ENCODE results near the gene GPHN. TPM values are rescaled to one million over a fixed set of nuclear protein-coding genes. Genes with fewer than 3 reads are reported as not detected.

Gene GPHN
- total RNA-seq = 17.4 and 20.3 TPM in 2 replicates

GRCh38 chr14:66507722-66508546 is at the start of gene GPHN:
Gene GPHN, plus strand, starts transcription at chr14:66508147.
- intact Hi-C loops (cut with micrococcal nuclease) = loop anchor here (1.0 to 10.0 kb wide), 4 partner anchors 13 to 1405 kb away; partner anchors contain the start of genes MAX and PALS1

GRCh38 chr14:66459603-66460002 is 48.3 kb upstream of the GPHN start:
- intact Hi-C loops (cut with micrococcal nuclease) = no loop called here

GRCh38 chr14:66464261-66464660 is 43.7 kb upstream of the GPHN start:
- intact Hi-C loops (cut with micrococcal nuclease) = no loop called here

DNA sequence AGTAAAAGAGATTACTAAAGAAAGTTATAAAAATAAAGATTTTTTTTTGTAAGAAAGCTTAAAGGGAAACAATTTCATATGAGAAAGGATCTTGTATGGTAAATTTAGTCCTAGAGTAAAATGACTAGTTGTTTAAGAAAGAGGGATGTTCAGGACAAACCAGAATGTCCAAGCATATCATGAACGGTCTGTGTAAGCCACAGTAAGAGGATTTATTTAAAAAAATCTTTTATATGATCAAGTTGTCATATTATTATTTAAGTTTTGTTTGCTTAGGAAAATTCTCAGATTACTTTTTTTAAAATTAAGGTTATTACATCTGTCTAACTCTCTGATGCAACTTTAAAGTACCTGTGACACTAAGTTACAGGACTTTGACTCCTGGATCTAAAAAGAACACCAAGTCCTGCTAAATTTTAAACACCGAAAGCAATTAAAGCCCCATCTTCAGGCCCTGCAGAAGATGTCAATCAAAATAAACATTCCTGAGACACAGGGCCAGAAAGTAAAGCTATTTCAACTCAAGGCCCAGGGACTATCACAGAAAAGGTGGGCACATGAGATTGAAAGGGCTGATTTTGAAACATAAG is 39.1 kb upstream of the GPHN start:
- intact Hi-C loops (cut with micrococcal nuclease) = no loop called here

DNA sequence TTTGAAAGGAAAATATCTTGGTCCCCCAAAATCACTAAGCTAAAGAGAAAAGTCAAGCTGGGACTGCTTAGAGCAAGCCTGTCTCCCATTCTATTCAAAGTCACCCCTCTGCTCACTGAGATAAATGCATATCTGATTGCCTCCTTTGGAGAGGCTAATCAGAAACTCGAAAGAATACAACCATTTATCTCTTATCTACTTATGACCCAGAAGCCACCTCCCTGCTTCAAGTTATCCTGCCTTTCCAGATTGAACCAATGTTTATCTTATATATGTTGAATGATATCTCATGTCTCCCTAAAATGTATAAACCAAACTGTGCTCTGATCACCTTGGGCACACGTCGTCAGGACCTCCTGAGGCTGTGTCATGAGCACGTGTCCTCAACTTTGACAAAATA is 36.4 kb upstream of the GPHN start:
- intact Hi-C loops (cut with micrococcal nuclease) = no loop called here

GRCh38 chr14:66472251-66472650 is 35.7 kb upstream of the GPHN start:
- intact Hi-C loops (cut with micrococcal nuclease) = no loop called here

- intact Hi-C loops (cut with micrococcal nuclease) = no loop called here
Observed at GRCh38 chr14:66473223-66473622, 34.7 kb upstream of the GPHN start.

- intact Hi-C loops (cut with micrococcal nuclease) = no loop called here
Observed at GRCh38 chr14:66476964-66477363, 31.0 kb upstream of the GPHN start.

- intact Hi-C loops (cut with micrococcal nuclease) = no loop called here
Observed at GRCh38 chr14:66477567-66477966, 30.4 kb upstream of the GPHN start.

- intact Hi-C loops (cut with micrococcal nuclease) = no loop called here
Observed at GRCh38 chr14:66482873-66483272, 25.1 kb upstream of the GPHN start.

- intact Hi-C loops (cut with micrococcal nuclease) = no loop called here
Observed at GRCh38 chr14:66483322-66483721, 24.6 kb upstream of the GPHN start.

- intact Hi-C loops (cut with micrococcal nuclease) = no loop called here
Observed at GRCh38 chr14:66485029-66485428, 22.9 kb upstream of the GPHN start.

- intact Hi-C loops (cut with micrococcal nuclease) = no loop called here
Observed at GRCh38 chr14:66485910-66486421, 22.0 kb upstream of the GPHN start, which contains the start of gene CCDC196. Gene CCDC196, plus strand, starts transcription at chr14:66486371. Its CDS starts 132 bp downstream, at chr14:66486503.

DNA sequence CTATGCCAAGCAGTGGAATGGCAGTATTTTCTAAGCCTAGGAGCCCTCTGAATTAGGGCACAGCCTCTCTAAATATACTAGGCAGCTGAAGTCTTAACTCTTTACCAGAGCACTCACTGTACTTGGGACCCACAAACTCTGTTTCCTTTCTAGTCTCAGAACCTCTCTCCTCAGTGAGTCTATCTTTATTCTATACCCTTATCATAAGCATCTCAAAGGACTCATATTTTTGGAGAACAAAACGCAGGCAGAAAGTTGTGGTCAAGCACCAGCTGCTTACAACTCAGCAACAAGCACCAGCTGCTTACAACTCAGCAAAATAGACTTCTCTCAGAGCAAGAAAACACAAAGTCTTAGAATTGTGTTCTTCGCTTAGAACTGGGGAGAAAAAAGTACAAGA is 20.8 kb upstream of the GPHN start:
- intact Hi-C loops (cut with micrococcal nuclease) = no loop called here

GRCh38 chr14:66490143-66491111 is 17.5 kb upstream of the GPHN start:
- intact Hi-C loops (cut with micrococcal nuclease) = no loop called here

GRCh38 chr14:66493750-66494149 is 14.2 kb upstream of the GPHN start:
- intact Hi-C loops (cut with micrococcal nuclease) = no loop called here

GRCh38 chr14:66495218-66496098 is 12.5 kb upstream of the GPHN start:
- intact Hi-C loops (cut with micrococcal nuclease) = loop anchor here (1.0 to 5.0 kb wide), 3 partner anchors 13 to 642 kb away; partner anchors contain the start of gene GPHN

GRCh38 chr14:66496188-66496807 is 11.6 kb upstream of the GPHN start:
- intact Hi-C loops (cut with micrococcal nuclease) = loop anchor here (5.0 kb wide), 2 partner anchors 166 to 641 kb away; no protein-coding TSS in a partner anchor

DNA sequence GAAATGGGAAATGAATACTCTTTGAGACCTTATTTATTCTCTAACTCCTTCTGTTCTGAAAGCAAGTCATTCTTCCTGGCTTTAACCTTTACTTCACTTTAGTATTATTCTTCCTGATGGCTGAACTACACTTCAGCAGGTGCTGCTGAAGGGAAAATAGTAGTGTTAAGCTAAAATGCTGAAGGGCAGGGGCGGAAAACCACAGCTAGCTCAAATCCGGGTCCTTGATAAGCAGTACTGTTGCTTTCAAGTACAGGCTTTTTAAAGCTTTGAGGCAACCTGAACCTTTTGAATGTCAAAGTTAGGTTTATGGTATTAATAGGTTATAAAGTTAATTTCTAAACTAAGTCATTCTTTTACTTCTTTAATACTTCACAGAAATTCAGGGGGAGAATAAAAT is 11.0 kb upstream of the GPHN start:
- intact Hi-C loops (cut with micrococcal nuclease) = loop anchor here (5.0 kb wide), 2 partner anchors 165 to 640 kb away; no protein-coding TSS in a partner anchor

DNA sequence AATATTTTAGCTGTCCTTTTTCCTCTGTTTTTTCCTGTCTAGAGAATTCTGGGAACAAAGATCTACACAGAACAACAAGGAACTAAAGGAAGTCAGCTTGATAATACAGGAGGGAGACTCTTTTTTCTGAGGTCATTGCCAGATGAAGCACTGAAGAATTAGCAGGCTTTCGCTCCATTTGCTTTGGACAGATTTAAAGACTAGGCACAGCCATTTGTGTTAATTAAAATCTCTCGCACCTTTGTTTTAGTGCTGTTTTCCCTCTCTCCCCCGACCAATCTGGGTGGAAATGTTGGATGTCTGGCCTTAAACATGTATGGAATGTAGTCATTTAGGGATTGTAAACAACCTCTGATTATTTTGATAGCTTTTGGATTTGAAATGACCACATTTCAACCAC is 9.6 kb upstream of the GPHN start:
- intact Hi-C loops (cut with micrococcal nuclease) = loop anchor here (5.0 kb wide), 2 partner anchors 164 to 639 kb away; no protein-coding TSS in a partner anchor
